SJCRH30 (cell line): Measurements from ENCODE around the gene SORBS1. TPM values are rescaled to one million over a fixed set of nuclear protein-coding genes. Genes with fewer than 3 reads are reported as not detected.
"Not testable (repeated sequence)": the region's sequence is repeated elsewhere in the genome, so short reads cannot be mapped to it uniquely, and the experiment has no call there.

Experiments
- DNase-seq, 2 experiments: peaks; one replicate each; pipeline ENCODE4 v3.0.0-alpha.2; 2015 to 2020
- H3K27ac ChIP-seq: fragments of 250-450 bp; sonication (Bioruptor Pico); 2 replicates; pipeline ENCODE4 v1.5.1; 2020; ENCODE audit warnings: mild to moderate bottlenecking, moderate library complexity
- H3K27me3 ChIP-seq: fragments of 250-450 bp; sonication (Bioruptor Pico); 2 replicates; pipeline ENCODE4 v1.5.1; 2020; ENCODE audit warnings: mild to moderate bottlenecking, moderate library complexity
- H3K36me3 ChIP-seq: fragments of 250-450 bp; sonication (Bioruptor Pico); 2 replicates; pipeline ENCODE4 v1.5.1; 2020; ENCODE audit warnings: mild to moderate bottlenecking, moderate library complexity
- H3K4me1 ChIP-seq: fragments of 250-450 bp; sonication (Bioruptor Pico); 2 replicates; pipeline ENCODE4 v1.5.1; 2020; ENCODE audit warnings: mild to moderate bottlenecking, moderate library complexity
- H3K4me3 ChIP-seq: fragments of 250-450 bp; sonication (Bioruptor Pico); 2 replicates; pipeline ENCODE4 v1.5.1; 2020; ENCODE audit warnings: mild to moderate bottlenecking, moderate library complexity
- H3K9me3 ChIP-seq: fragments of 250-450 bp; sonication (Bioruptor Pico); replicated peaks from 2 replicates; pipeline ENCODE4 v1.5.1; 2020; ENCODE audit warnings: mild to moderate bottlenecking, moderate library complexity
- total RNA-seq: library from RNA; depleted of rRNA; stranded (reverse); fragments of >200 nt; shearing (Covaris generic); gene quantifications from 2 replicates; pipeline ENCODE4 v1.2.3, GENCODE V29; 2014

Gene SORBS1
- total RNA-seq, 1 experiment from 2014 or later: 17.1 TPM

DNA sequence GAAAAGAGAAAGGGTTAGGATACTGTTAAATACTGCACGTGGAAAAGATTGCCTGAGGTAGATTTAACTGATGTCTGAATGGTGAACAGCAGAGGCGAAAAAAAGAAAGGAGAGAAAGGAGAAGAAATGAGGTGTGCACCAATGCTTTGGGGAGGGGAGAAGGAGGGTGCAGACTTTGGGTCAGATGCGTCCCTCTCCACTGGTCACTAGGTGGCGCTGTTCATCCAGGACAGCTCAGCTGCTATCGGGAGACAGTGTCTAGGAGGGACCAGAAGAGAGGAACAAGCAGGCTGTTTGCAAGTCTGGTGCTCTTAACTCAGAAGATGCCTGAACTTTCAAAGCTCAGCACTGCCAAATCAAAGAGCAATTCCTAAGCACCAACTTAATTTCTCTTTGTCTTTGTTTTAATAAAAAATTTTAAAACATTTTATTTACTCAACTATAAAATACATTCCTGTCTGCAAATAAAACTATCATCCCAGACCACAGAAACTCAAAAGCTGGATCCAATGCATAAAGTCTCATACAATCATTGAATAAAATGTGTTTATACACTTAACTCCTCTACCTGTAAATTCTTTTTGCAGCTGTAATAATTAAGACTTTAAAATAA lies 186.5 kb downstream of the SORBS1 start:
- DNase-seq: peak; percentile 66 to 85
- no peaks in the 10 kb centered on the region for H3K36me3 ChIP-seq
- H3K4me1 ChIP-seq: no peaks in the 10 kb centered on the region
- no peaks in the 10 kb centered on the region for H3K27me3 ChIP-seq
- no peak overlapping the region for H3K4me3 ChIP-seq
- no peak overlapping the region for H3K27ac ChIP-seq
- H3K9me3 ChIP-seq: no peaks in the 10 kb centered on the region

DNA sequence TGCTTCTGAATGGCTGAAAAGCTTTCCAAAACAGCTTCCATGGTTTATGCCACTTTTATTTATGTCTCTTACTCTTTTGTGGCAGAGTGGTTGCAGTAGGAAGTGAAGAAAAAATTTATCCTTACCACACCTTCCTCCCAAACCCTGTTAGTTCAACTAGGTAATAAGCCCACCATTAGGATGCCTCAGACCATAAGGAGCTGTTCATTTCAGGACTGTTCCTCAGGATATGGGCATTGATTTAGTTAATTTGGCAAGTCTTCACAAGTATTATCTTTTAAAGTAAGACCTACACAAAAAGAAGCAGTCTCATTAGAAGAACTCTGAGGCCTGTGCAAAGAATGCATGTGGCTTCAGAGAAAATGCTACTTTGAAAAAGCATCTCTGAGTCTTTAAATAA lies 187.5 kb downstream of the SORBS1 start:
- no peak overlapping the region for H3K27ac ChIP-seq
- DNase-seq: no peak
- H3K9me3 ChIP-seq: no peaks in the 10 kb centered on the region
- no peaks in the 10 kb centered on the region for H3K4me1 ChIP-seq
- H3K36me3 ChIP-seq: no peaks in the 10 kb centered on the region
- H3K27me3 ChIP-seq: no peaks in the 10 kb centered on the region
- H3K4me3 ChIP-seq: no peak overlapping the region

GRCh38 chr10:95364342-95364741 lies 196.8 kb downstream of the SORBS1 start:
- no peaks in the 10 kb centered on the region for H3K27me3 ChIP-seq
- H3K36me3 ChIP-seq: no peaks in the 10 kb centered on the region
- DNase-seq: no peak
- H3K4me3 ChIP-seq: no peak overlapping the region
- H3K27ac ChIP-seq: no peak overlapping the region
- H3K9me3 ChIP-seq: no peaks in the 10 kb centered on the region
- peaks cover 4% of the 10 kb centered on the region; the same call in 1 of the 2 replicates for H3K4me1 ChIP-seq

DNA sequence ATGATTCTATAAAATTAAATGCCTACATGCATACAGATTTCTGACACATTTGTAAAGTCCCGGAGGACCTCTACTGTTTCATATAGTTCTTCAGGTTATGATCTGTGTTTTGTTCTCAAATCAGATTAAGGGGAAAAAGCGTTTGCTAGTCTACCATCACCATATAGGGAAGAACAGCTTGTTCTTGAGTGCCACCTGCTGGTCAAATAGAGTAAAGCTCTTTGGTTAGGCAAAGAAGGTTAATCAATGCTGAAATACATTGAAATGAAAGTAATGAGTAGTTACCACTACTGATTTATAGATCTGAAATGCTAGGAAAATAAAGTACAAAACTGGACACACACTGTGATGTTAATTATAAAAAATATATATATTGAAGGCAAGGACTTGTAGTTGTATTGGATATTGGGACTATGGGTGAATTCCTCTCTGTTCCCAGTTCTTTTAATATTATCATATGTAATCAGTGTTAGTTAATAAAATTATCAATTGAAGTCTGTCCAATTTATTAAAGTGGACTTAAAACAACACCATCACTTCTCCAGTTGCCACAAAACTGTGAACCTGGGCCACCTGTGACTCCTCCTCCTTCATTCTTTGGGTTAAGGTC lies 197.8 kb downstream of the SORBS1 start:
- Histone ChIP-seq H3K27me3 (no peaks in the 10 kb centered on the region), H3K36me3 (no peaks in the 10 kb centered on the region), H3K4me1 (peaks cover 4% of the 10 kb centered on the region; the same call in 1 of the 2 replicates), H3K27ac (no peak overlapping the region), H3K4me3 (no peak overlapping the region), H3K9me3 (no peaks in the 10 kb centered on the region)
- peak; percentile 29 to 78 for DNase-seq

GRCh38 chr10:95360122-95360714 lies 201.0 kb downstream of the SORBS1 start:
- no peaks in the 10 kb centered on the region for H3K9me3 ChIP-seq
- H3K36me3 ChIP-seq: no peaks in the 10 kb centered on the region
- no peaks in the 10 kb centered on the region for H3K27me3 ChIP-seq
- H3K27ac ChIP-seq: no peak overlapping the region
- no peak overlapping the region for H3K4me3 ChIP-seq
- peaks cover 4% of the 10 kb centered on the region; the same call in 1 of the 2 replicates for H3K4me1 ChIP-seq
- peak; percentile 8 to 33 for DNase-seq

DNA sequence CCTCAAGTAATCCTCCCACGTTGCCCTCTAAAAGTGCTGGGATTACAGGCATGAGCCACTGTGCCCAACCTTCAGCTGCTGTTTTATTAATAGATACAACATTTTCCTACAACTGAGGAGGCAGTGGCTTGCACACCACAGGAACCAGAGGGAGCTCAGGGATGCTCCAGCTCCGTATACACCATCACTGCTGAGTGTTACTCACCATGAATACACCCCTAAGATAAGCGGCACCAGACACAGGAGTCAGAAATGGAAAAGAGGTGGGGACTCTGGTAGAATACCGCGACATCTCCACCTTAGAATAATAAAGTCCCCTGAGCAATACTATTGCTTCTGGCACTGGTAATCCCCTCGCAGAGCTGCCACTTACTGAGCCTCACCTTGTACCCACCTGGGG lies 201.7 kb downstream of the SORBS1 start:
- DNase-seq: no peak
- no peak overlapping the region for H3K27ac ChIP-seq
- no peaks in the 10 kb centered on the region for H3K27me3 ChIP-seq
- no peaks in the 10 kb centered on the region for H3K9me3 ChIP-seq
- H3K4me1 ChIP-seq: peaks cover 4% of the 10 kb centered on the region; the same call in 1 of the 2 replicates
- no peak overlapping the region for H3K4me3 ChIP-seq
- no peaks in the 10 kb centered on the region for H3K36me3 ChIP-seq

DNA sequence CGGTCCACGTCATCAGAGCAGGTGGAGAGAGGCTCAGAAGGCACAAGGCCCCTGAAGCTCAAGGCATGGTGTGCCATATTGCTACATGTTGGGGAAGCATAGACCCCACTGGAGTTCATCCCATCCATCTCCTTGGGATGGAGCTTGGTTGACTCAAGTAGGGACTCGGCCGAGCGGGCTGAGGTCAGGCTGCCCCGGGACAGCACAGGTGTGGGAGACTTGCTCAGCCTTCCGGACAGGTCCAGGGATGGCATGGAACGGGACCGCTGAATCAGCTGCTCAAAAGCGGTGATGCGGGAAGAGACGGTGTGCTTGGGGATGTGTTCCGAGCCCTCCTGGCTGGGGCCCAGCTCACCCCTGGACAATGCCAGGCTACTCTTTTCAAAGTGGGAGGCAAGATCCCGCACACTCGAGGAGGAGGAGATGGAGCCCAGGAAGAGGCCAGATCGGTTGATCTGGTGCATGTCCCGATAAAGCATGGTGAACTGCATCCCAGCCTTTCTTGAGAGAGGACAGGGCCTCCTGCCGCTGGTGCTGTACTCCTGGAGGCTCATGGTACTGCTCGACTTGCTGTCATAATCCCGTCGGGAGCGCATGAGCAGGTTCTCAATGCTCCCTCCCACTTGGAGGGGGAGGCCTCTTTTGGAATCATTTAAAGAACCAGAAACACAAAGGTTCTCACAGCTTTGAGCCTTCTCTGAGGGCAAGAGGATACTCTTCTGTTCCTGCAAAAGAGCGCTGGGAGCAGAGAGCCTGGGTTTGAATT lies 204.8 kb downstream of the SORBS1 start:
- Histone ChIP-seq H3K9me3 (no peaks in the 10 kb centered on the region), H3K27me3 (no peaks in the 10 kb centered on the region), H3K36me3 (no peaks in the 10 kb centered on the region), H3K27ac (no peak overlapping the region), H3K4me3 (no peak overlapping the region), H3K4me1 (peaks cover 4% of the 10 kb centered on the region; the same call in 1 of the 2 replicates)
- DNase-seq: no peak

DNA sequence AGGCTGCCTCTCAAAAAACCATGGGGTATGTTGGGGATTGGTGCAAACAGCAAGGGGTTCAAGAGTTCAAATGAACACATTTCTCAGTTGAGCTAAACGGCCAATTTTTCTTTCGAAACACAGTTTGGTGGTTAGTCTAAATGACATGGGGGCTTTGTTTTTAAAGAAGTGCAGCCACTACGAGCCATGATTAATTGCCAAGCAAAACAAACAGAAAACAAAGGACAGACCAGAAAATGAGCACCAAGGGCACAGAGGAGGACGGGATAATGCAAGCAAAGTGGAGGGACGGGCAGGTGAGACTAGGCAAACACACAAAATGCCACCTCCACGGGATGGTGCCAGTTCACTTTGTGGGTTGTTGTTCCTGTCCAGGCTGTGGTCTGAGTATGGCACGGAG lies 205.9 kb downstream of the SORBS1 start:
- DNase-seq: no peak
- H3K4me3 ChIP-seq: no peak overlapping the region
- no peak overlapping the region for H3K27ac ChIP-seq
- H3K27me3 ChIP-seq: no peaks in the 10 kb centered on the region
- peaks cover 2% of the 10 kb centered on the region; the same call in 1 of the 2 replicates for H3K4me1 ChIP-seq
- H3K36me3 ChIP-seq: no peaks in the 10 kb centered on the region
- H3K9me3 ChIP-seq: no peaks in the 10 kb centered on the region

DNA sequence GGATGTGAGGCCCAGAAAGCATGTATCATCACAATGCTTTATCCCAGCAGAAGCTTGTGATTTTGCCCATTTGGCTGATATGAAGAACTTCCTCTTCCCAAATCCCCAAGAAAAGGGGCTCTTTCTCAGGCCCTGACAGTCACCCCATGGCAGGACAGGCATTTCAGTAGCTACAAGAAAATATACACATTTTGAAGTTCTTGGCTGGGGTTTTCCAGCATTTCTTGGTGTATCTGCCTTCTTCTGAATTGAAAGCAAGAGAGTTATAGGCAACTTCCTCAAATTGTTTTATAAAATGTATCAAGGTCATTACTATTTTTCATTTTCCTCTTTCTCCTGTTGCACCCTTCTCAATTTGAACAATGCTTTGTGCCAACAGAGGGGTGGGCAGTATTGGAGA lies 207.1 kb downstream of the SORBS1 start:
- no peaks in the 10 kb centered on the region for H3K36me3 ChIP-seq
- no peaks in the 10 kb centered on the region for H3K4me1 ChIP-seq
- H3K27ac ChIP-seq: no peak overlapping the region
- H3K4me3 ChIP-seq: no peak overlapping the region
- no peaks in the 10 kb centered on the region for H3K9me3 ChIP-seq
- no peak for DNase-seq
- H3K27me3 ChIP-seq: no peaks in the 10 kb centered on the region

- Histone ChIP-seq H3K27me3 (no peaks in the 10 kb centered on the region), H3K36me3 (no peaks in the 10 kb centered on the region), H3K4me3 (no peak overlapping the region), H3K27ac (no peak overlapping the region), H3K4me1 (no peaks in the 10 kb centered on the region), H3K9me3 (no peaks in the 10 kb centered on the region)
- DNase-seq: no peak
Measured at GRCh38 chr10:95353123-95353522, 208.0 kb downstream of the SORBS1 start.

DNA sequence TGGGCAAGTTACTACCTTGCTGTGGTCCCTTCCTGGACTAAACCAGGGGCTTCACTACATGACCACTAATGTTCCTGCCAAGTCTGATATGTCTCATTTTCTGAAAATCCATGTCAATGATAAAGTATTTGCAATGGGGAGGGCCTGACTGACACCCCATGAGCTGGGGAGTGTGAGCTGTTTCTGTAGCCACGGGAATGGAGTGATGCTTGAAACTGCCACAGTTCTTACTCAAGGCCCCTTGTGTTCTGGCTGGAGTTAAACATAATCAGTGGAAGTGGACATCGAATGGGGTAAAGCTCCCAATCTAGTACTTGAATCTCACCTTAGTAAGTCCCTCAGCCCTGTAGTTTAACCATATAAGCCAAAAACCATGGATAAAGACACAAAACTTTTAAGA lies 208.5 kb downstream of the SORBS1 start:
- Histone ChIP-seq H3K4me1 (no peaks in the 10 kb centered on the region), H3K9me3 (no peaks in the 10 kb centered on the region), H3K27me3 (no peaks in the 10 kb centered on the region), H3K36me3 (no peaks in the 10 kb centered on the region), H3K27ac (no peak overlapping the region), H3K4me3 (no peak overlapping the region)
- DNase-seq: no peak

- Histone ChIP-seq H3K4me3 (no peak overlapping the region), H3K36me3 (no peaks in the 10 kb centered on the region), H3K27me3 (no peaks in the 10 kb centered on the region), H3K4me1 (no peaks in the 10 kb centered on the region), H3K27ac (no peak overlapping the region), H3K9me3 (no peaks in the 10 kb centered on the region)
- DNase-seq: no peak
Measured at GRCh38 chr10:95350830-95351228, 210.3 kb downstream of the SORBS1 start.

GRCh38 chr10:95350219-95350829 lies 210.8 kb downstream of the SORBS1 start:
- no peak for DNase-seq
- no peaks in the 10 kb centered on the region for H3K9me3 ChIP-seq

GRCh38 chr10:95347402-95347766 lies 213.8 kb downstream of the SORBS1 start:
- DNase-seq, H3K27ac ChIP-seq, H3K4me3 ChIP-seq, H3K36me3 ChIP-seq, H3K4me1 ChIP-seq, H3K9me3 ChIP-seq, H3K27me3 ChIP-seq: not testable (repeated sequence)

More at GRCh38 chr10:95350219-95350829, 210.8 kb downstream of the SORBS1 start:
- no peaks in the 10 kb centered on the region for H3K36me3 ChIP-seq
- no peaks in the 10 kb centered on the region for H3K27me3 ChIP-seq
- H3K27ac ChIP-seq: no peak overlapping the region
- no peak overlapping the region for H3K4me3 ChIP-seq
- H3K4me1 ChIP-seq: no peaks in the 10 kb centered on the region
